Muscle layer of colon (tissue), 2 donors: ENCODE data around the gene MYO5C.

Experiments used
- H3K27ac ChIP-seq: one replicate; pipeline ENCODE4 v1.7.0; 2013; ENCODE audit warnings: low read depth, mild to moderate bottlenecking, low read length, moderate library complexity
- H3K27me3 ChIP-seq, 2 donors: one replicate each; pipeline ENCODE4 v1.7.0; 2013; ENCODE audit warnings: low read length in 2 of 2, mild to moderate bottlenecking in 2 of 2; ENCODE audit not compliant: insufficient read depth in 2 of 2, control insufficient read depth in 1 of 2
- H3K36me3 ChIP-seq: one replicate; pipeline ENCODE4 v1.7.0; 2013; ENCODE audit warnings: mild to moderate bottlenecking, low read length; ENCODE audit not compliant: insufficient read depth
- H3K4me1 ChIP-seq: one replicate; pipeline ENCODE4 v1.7.0; 2013; ENCODE audit warnings: mild to moderate bottlenecking, low read length; ENCODE audit not compliant: insufficient read depth
- H3K4me3 ChIP-seq, 2 donors: one replicate each; pipeline ENCODE4 v1.7.0; 2013; ENCODE audit warnings: low read length in 2 of 2, low read depth in 1 of 2, mild to moderate bottlenecking in 1 of 2, moderate library complexity in 1 of 2
- H3K9ac ChIP-seq: one replicate; pipeline ENCODE4 v1.7.0; 2013; ENCODE audit warnings: low read length
- H3K9me3 ChIP-seq: one replicate; pipeline ENCODE4 v1.7.0; 2013; ENCODE audit warnings: mild to moderate bottlenecking, low read length
- donor health status: abdominal sarcoma.
- donor health status: Adenocarcinoma of cecum.

MYO5C gene

DNA sequence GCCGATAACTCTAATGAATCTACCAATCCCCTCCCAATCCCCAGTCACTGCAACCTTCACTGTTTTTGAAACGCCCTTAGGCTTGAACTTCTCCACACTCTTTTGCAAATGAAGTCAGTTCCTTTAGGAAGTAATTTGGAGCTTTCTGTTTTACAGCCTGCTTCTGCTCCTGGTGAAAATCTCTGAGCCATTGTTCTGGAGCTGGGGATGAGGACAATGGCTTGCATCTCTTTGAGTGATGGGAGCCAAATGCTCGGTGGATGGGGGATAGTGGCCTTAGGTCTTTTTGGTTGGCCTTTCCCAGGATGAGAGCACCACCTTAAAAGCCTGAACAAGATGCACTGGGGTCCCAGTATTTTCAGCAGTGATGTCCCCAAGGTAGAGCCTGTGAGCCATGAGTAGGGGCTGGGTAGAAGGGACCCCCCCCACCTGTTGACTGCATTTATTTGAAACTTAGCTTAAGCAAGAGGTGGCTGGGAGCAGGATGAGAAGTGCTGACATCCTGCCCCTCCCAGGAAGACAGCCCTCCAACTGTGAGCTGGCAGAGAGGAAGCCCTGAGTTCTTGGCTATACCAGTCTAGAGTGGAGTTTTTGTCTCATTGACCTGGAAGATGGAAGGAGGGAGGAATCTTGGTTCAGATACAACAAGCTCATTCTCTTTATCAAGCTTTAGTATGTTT is 7.6 kb upstream of the MYO5C start:
- no peak overlapping the region for H3K9ac ChIP-seq
- H3K4me3 ChIP-seq: no peak overlapping the region
- H3K4me1 ChIP-seq: no peaks in the 10 kb centered on the region
- H3K9me3 ChIP-seq: no peaks in the 10 kb centered on the region
- H3K27ac ChIP-seq: no peak overlapping the region
- H3K27me3 ChIP-seq: no peaks in the 10 kb centered on the region
- no peaks in the 10 kb centered on the region for H3K36me3 ChIP-seq

DNA sequence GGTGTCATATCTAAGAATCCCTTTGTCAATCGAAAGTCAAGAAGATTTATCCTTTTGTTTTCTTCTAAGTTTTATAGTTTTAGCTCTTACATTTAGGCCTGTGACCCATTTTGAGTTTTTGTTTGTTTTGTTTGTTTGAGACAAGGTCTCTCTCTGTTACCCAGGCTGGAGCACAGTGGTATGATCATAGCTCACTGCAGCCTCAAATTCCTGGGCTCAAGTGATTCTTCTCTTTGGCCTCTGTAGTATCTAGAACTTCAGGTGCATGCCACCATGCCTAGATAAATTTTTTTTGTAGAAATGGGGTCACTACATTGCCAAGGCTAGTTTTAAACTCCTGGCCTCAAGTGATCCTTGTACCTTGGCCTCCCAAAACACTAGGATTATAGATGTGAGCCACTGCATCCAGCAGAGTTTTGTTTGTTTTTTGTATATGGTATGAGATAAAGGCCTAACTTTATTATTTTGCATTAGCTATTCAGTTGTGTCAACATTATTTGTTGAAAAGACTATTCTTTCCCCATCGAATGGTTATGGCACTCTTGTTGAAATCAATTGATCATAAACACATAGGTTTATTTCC is 5.8 kb upstream of the MYO5C start:
- Histone ChIP-seq H3K27me3 (peaks cover 0 to 2% of the 10 kb centered on the region in 2 donors), H3K27ac (no peak overlapping the region), H3K9ac (no peak overlapping the region), H3K4me3 (no peak overlapping the region), H3K36me3 (no peaks in the 10 kb centered on the region), H3K4me1 (no peaks in the 10 kb centered on the region), H3K9me3 (no peaks in the 10 kb centered on the region)

DNA sequence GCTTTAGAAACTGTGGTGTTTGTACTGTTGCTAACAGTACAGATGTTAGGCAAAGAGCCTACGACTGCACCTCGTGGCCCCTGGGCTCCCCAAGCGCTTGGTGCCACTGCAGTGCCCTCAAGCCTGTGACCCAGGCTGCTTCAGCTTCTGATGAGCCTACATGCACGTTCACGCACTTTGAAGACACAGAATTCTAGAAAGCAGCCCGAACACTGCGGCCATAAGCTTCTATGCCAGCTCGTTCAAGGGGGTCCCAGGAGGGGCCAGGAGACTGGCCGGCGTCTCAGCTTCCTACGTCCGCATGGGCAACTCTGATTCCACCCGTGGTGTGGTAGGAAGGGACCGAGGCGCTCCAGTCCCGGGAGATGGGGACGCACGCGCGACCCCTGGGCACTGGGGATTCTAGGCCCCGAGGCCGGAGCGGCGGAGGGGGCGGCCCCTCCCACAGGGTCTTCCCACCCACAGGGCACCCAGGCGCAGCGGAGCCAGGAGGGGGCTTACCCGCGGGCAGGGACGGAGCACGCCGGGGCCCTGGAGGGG is 653 bp downstream of the MYO5C start:
- H3K9ac ChIP-seq: no peak overlapping the region

DNA sequence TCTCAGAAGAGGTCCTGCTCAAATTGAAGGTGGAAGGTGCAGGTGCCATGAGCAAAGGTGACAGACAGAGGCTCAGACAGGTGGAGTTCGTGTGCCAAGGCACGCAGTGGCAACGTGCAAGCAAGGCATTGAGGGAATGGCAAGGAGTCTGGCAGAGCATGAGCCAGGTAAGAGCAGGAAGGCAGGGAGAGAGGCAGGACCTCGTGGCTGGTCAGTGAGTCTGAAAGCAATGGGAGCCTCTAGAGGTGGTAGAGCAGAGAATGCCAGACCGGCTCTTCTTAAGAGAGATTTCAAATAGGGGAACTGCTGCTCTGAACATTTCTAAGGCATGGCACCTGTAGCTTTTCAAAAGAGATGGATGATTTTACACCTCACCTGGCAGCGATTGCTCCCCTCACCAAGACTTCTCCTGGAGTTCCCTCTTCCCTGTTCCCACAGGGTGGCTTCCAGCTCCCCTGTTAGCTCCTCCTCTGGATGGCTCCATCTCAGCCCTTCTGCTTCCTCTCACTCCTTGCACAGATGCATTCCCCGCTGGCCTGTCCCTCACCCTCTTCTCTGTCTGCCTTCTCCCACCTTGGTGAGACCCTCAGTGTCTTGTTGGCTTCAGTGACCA is 2.7 kb downstream of the MYO5C start:
- Histone ChIP-seq H3K36me3 (no peaks in the 10 kb centered on the region), H3K9ac (no peak overlapping the region), H3K4me3 (no peak overlapping the region), H3K27me3 (peaks cover 6 to 34% of the 10 kb centered on the region in 2 donors), H3K9me3 (no peaks in the 10 kb centered on the region), H3K4me1 (no peaks in the 10 kb centered on the region), H3K27ac (no peak overlapping the region)

More for the DNA sequence above, 653 bp downstream of the MYO5C start:
- H3K4me1 ChIP-seq: no peaks in the 10 kb centered on the region
- H3K27ac ChIP-seq: no peak overlapping the region
- H3K36me3 ChIP-seq: no peaks in the 10 kb centered on the region
- peaks cover 6 to 34% of the 10 kb centered on the region in 2 donors for H3K27me3 ChIP-seq
- H3K9me3 ChIP-seq: no peaks in the 10 kb centered on the region
- peak overlapping the region in 1 of 2 donors; percentile 47 for H3K4me3 ChIP-seq

DNA sequence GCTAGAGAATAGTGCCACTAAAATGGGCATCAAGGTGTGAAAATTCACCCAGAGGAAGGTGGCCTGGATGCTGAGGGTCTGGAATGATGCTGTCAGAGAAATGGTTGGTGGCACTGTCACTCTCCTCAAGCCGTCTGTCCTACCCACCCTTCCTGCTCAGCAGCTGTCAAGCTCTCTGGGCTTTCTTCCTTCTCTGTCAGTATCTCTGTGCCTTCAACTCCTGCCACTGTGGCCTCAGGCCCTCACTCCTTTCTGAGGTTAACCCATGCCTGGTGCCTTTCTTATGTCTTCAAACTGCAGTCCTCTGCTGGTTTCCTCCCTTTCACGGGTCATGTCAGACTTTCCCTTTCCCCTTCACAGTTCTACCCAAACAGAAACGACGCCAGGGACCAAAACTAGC is 4.4 kb downstream of the MYO5C start:
- H3K4me1 ChIP-seq: no peaks in the 10 kb centered on the region
- no peaks in the 10 kb centered on the region for H3K36me3 ChIP-seq
- H3K9ac ChIP-seq: no peak overlapping the region

DNA sequence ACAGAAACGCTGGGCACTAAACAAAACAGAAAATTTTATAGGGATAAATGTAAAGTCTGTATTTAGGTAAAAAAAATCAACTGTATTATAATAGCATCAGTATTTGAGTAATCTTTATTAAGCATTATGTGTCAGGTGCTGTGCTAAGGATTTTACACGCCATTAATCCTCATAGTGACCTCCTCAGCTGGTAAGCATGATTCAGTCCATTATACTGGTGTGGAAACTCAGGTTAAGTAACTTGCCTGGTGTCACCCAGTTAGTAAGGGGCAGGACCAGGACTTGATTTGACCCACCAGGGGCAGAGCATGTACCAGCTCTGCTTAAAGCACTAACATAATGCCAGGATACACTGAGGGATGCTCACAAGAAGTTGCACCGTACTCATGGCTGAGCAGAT is 4.8 kb downstream of the MYO5C start:
- Histone ChIP-seq H3K27ac (no peak overlapping the region), H3K9ac (no peak overlapping the region), H3K9me3 (no peaks in the 10 kb centered on the region), H3K36me3 (no peaks in the 10 kb centered on the region), H3K27me3 (peaks cover 6 to 26% of the 10 kb centered on the region in 2 donors), H3K4me1 (no peaks in the 10 kb centered on the region), H3K4me3 (no peak overlapping the region)

More for the DNA sequence above, 4.4 kb downstream of the MYO5C start:
- no peak overlapping the region for H3K4me3 ChIP-seq
- H3K27me3 ChIP-seq: peaks cover 6 to 30% of the 10 kb centered on the region in 2 donors
- H3K9me3 ChIP-seq: no peaks in the 10 kb centered on the region
- H3K27ac ChIP-seq: no peak overlapping the region

DNA sequence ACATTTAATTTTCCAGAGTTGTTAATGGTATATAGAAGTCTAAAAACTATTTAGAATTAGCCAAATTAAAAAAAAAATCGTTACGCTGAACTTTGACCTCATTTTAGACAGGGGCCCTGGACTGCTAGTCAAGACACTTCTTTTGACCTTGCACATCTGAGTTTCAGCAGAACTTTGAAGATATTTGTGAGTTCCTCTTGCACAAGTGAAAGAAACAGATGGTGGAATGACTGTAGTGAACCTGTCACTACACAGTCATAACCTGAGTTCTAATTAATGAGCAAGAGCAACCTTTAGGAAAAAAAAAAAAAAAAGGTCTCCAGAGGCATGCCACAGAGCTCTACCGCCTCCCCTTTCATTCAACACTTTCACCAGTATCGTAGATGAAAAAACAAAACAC is 5.3 kb downstream of the MYO5C start:
- H3K9me3 ChIP-seq: no peaks in the 10 kb centered on the region
- no peaks in the 10 kb centered on the region for H3K4me1 ChIP-seq
- H3K27me3 ChIP-seq: peaks cover 6 to 21% of the 10 kb centered on the region in 2 donors
- H3K9ac ChIP-seq: no peak overlapping the region
- H3K27ac ChIP-seq: no peak overlapping the region
- H3K4me3 ChIP-seq: no peak overlapping the region
- no peaks in the 10 kb centered on the region for H3K36me3 ChIP-seq

DNA sequence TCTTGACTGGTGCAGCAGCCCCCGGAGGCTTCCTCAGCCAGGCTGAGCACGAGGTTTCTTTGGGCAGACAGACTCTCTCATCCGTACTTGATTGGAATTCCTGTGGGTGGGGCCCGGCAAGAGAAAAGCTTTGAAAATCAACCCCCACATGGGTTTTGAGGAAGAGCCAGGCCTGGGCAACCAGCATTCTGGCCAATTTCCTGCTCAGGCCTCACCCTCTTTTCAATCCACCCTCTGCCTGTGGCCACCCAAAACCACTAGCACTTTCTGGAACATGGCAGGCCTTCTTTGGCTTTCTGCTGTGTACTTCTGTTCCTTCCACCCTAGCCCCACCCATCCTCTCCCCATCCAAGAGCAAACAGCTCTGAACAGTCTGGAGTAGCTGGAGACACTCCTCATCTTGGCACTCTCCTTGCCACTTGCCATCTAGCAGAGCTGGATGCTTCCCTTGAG is 5.9 kb downstream of the MYO5C start:
- no peaks in the 10 kb centered on the region for H3K36me3 ChIP-seq
- H3K4me1 ChIP-seq: no peaks in the 10 kb centered on the region
- no peak overlapping the region for H3K4me3 ChIP-seq
- peaks cover 4 to 15% of the 10 kb centered on the region in 2 donors for H3K27me3 ChIP-seq
- no peaks in the 10 kb centered on the region for H3K9me3 ChIP-seq
- H3K27ac ChIP-seq: no peak overlapping the region
- H3K9ac ChIP-seq: no peak overlapping the region

DNA sequence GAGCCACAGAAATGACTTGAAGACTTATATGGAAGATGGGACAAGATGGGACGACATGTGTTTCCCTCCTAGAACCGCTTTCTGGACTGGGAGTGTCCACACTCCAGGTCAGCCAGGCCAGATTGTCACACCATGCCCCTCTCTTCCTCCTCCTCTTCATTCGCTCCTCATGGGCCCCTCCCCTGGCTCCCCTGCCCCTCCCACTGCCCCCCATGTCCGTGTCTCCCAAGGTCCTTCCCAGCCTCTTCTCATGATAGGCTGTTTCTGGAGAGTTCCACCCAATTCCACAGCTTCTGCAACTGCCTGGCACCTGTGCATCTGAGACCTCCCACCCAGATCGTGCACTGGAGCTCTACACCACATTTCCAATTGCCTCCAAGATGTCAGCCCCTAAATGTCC is 6.6 kb downstream of the MYO5C start:
- H3K9me3 ChIP-seq: no peaks in the 10 kb centered on the region
- H3K9ac ChIP-seq: no peak overlapping the region
- H3K36me3 ChIP-seq: no peaks in the 10 kb centered on the region
- H3K27ac ChIP-seq: no peak overlapping the region
- no peak overlapping the region for H3K4me3 ChIP-seq
- H3K27me3 ChIP-seq: peaks cover 0 to 9% of the 10 kb centered on the region in 2 donors
- no peaks in the 10 kb centered on the region for H3K4me1 ChIP-seq

DNA sequence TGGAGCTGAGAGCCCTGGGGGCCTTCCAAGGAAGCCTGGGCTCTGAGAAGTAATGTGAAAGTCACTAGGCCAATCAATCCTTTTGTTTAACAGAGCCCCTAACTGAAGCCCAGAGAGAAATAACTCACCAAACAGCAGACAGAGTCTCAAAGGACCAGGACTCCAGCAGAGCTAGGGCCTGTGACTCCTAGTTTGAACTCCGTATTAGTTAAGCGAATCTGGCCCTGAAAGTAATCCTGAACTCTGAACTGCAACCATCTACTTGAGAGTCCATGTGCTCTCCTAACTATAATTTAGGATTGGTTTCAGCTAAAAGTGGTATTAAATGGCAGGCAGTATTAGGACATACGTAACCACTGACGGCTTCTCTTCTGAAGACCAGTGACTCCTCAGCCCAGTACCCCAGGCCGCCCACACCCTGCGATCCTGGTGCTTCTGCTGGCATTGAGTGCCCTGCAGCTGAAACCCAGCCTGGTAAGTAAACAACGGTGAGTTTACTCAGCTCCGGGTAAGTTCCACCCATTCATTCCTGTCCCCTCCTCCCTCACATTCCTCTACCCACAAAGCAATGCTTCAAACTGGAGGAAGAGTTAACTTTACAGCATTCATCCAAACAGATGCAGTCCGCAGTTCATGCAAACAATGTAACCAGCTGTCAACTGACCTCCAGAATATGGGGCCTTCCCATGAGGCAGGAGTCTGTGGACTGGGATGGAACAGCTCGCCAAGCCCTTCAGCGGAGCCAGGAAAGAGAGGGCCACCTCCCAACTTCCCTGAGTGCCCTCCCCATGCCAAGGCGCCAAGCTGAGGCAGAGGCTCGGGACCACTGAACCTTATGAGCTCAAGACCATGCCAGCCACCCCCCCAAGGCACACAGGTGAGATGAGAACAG is 7.3 kb downstream of the MYO5C start:
- Histone ChIP-seq H3K27me3 (peaks cover 0 to 4% of the 10 kb centered on the region in 2 donors), H3K9ac (no peak overlapping the region), H3K27ac (no peak overlapping the region), H3K9me3 (no peaks in the 10 kb centered on the region), H3K4me3 (no peak overlapping the region), H3K4me1 (no peaks in the 10 kb centered on the region), H3K36me3 (no peaks in the 10 kb centered on the region)

DNA sequence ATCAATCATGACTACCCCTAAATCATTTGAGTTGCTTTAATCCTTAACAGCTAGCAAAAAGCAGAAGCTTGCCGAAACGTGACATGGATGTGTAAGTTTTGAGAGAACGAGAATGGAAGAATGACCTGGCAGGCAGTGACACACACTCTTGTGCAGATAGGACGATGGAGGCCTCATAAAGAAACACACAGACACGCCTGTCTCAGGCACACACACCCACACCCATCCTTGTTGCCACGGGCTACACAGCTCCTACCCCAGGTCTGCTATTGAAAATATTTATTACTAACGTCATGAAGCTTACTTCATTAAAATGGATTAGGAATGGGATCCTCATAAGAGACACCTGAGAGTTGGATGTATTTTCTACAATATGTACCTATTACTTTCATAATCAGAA is 8.5 kb downstream of the MYO5C start:
- Histone ChIP-seq H3K4me1 (no peaks in the 10 kb centered on the region), H3K36me3 (no peaks in the 10 kb centered on the region), H3K9ac (no peak overlapping the region), H3K9me3 (no peaks in the 10 kb centered on the region), H3K4me3 (no peak overlapping the region), H3K27ac (no peak overlapping the region), H3K27me3 (no peaks in the 10 kb centered on the region)
